ENCODE data around the gene UBALD2.
"Not testable (repeated sequence)": the region's sequence is repeated elsewhere in the genome, so short reads cannot be mapped to it uniquely, and the experiment has no call there.

The UBALD2 gene

GRCh38 chr17:76266244-76266938, 1.2 kb downstream of the UBALD2 start:
- DNase-seq (ENCODE audit: low read depth) = no peak

DNA sequence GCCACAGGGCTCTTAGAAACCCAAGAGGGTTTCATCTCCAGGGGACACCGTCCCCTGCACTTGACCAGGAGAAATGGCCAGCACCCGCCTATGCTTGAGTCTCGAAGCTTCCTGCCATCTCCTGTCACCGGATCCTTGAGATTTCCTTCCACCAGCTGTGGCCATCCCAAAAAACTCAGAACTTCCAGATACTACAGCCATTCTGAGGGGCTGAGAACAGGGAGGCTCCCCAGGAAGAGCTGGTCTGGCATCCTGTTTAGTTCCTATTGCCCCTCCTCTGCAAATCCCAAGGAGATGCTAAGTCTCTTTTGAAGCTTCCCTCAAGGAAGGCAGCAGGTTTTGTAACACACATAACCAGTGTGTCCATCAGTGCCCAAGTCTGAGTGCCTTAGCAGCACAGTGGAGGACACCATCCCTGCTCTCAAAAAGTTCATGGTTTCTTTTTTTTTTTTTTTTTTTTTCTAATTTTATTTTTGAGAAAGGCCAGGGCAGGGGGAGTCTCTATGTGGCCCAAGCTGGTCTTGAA, 2.0 kb downstream of the UBALD2 start:
- DNase-seq (ENCODE audit: low read depth) = no peak

GRCh38 chr17:76267581-76268001, 2.4 kb downstream of the UBALD2 start:
- not testable (repeated sequence) for DNase-seq (ENCODE audit: low read depth)

GRCh38 chr17:76268015-76268749, 3.0 kb downstream of the UBALD2 start:
- DNase-seq (ENCODE audit: low read depth) = no peak

- no peak for DNase-seq (ENCODE audit: low read depth)
Observed at GRCh38 chr17:76268991-76269981, 4.1 kb downstream of the UBALD2 start.

- DNase-seq (ENCODE audit: low read depth) = no peak
Observed at GRCh38 chr17:76270127-76270592, 5.0 kb downstream of the UBALD2 start.

DNA sequence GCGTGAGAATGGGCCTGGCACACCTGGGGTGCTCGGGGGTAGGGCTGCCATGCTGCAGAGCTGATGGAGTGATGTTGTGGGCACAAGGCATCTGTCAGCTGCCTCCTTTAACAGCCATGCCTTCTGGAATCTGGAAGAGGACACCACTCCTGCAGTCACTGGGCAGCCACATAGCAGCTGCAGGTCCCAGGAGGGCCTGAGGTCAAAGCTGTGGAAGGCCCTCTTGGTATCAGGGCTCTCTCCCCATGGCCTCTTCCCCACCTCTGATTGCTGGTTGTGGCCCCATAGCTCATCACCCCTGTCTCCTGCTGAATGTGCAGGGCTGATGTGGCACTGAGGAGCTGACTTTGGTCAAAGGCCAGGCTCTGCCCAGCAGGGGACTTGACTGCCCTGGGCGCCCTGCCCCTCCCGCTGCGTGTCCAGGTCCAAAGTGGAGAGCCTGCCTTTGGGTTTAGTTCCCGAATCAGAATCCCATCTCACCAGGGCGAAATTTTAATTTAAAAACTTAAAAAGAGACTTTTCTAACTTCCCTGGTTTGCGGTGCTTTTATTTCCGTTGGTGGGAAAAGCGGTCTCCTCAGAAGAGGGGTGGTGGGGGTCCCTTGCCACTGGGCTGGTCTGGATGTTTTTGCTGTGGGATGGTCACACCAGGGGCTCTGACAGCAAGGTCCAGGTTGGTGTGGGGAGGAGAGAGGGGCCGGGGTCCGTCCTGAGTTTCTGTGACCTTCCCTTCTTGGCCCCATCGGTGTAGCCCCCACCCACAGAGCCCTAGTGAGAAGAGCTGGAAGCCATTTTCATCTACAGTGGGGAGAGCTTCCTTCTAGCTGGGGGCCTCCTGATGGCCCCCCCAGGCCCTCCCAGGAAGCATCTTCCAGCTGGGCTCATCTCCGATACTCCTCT, 5.9 kb downstream of the UBALD2 start:
- DNase-seq (ENCODE audit: low read depth) = no peak

DNA sequence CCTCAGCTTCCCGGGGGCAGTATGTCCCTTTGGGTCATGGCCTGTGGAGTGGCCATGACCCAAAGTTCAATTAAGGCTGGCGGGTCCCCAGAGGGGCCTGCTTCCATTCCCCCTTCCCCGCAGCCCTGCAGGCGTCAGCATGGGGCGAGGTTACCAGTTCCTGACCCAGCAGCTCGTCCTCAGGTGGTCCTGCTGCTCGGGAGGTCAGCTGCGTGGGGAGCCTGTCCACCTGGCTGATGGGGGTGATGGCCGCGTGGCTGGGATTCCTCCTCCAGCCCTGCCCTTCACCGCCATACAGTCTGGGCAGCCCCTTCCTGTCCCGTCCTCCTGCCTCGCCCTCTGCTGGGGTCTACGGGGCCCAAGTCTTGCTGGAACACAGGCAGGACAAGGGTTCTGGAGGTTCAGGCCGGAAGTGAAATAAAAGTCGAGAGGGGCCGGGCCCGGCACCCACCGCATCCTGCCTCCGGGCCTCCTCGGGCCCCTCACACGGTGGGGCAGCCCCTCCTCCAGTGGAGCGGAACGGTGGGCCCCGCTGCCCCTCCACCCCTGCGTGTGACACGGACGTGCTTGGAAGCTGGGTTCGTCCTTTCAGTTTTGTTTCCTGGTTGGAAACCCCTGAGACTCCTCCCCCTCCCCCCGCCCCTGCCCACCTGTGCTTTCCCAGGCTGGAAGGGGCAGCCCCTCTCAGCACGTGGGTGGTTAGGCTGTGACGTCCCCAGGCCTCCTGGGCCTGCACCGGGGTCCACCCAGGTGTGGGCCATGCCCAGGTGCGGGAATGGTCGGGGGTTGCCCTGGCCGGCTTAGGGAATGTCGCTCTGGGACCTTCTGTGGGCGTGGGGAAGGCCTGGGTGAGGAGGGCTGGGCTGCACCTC, 6.8 kb downstream of the UBALD2 start:
- no peak for DNase-seq (ENCODE audit: low read depth)

DNA sequence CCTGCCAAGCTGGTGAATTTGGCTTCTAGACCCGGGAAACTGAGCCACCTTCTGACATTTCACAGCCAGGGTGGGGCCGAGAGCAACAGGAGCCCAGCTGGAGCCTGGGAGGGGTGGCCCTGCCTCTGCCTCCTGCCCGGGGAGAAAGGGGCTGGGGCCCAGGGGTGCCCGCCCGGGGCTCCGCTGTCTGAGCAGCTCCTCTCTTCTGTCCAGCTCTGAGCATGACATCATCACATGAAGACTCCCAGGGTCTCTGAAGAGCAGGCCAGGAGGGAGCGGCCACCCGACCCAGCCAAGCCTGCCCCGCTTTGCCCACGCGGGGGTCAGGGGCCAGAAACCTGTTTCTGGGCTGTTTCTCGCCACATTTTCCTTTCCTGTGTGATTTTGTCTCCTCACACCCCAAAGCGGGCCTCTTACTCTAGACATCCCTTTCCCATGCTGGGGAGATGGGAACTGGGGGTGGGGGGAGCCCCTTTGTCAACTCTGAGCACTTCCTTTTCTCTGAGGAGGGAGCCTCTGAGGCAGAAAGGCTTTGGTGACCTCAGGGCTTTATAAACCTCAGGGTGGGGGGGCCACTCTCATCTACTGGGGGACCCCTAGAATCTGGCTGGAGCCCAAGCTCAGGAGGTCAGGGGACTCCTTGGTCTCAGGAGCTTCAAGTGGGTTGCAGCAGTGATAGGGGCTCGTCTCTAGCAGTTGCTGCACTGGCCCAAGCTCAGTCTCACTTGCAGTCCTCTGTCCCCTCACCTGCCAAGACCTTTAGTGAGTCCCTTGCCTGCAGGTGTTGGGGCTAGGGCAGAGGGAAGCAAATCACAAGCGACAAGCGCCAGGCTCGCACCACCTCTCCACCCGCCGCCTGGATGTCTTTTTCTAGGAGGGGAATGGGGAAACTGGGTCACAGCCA, 7.6 kb downstream of the UBALD2 start:
- no peak for DNase-seq (ENCODE audit: low read depth)

GRCh38 chr17:76273445-76274111, 8.4 kb downstream of the UBALD2 start:
- DNase-seq (ENCODE audit: low read depth) = no peak

GRCh38 chr17:76274112-76274956, 9.2 kb downstream of the UBALD2 start:
- no peak for DNase-seq (ENCODE audit: low read depth)

DNA sequence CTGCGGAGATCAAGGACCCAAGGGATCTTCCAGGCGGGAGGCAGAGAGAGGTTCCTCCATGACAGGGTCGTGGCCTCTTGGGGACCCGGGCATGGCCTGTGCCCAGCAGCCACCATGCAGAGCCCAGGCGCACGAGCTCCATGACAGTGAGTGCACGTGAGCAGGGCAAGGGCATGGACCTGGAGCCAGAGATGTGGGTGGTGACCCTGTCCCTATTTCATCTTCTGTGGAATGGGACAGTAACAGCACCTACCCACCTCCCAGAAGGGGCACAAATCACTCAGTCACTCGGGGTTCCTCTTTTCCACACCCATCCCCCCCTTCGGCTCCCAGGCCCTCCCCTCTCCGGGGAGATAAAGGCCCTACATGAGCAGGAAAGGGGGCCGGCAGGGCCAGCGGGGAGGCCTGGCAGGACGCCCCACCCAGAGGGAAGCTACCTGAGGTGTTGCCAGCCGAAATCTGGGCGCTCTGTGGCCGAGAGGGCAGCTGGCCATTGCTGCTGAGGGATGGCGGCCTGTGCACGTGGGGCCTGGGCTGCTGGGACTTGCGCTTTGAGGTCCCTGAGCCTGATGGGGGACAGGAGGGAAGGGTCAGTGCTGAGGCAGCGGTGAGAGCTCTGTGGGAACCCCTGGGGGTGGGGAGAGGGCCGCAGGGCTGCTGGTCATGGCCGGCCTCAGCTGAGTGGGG, 10.4 kb downstream of the UBALD2 start:
- no peak for DNase-seq (ENCODE audit: low read depth)

DNA sequence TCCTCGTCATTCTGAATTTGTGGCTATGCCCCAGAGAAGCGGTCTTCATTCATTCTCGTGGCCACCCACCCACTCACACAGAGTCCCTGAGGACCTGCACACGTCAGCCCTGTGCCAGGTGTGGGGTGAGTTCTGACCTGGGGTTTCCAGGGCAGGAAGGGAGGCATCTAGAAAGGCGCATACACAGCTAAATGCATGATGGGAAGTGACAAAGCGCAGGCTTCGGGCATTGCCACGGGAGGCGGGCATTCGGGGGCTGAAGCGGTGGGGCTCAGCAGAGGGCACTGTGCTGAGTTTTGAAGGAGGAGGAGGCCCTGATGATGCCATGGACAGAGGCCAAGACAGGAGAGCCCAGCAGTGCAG, 10.9 kb downstream of the UBALD2 start:
- DNase-seq (ENCODE audit: low read depth) = no peak

GRCh38 chr17:76276461-76277299, 11.5 kb downstream of the UBALD2 start:
- DNase-seq (ENCODE audit: low read depth) = no peak

DNA sequence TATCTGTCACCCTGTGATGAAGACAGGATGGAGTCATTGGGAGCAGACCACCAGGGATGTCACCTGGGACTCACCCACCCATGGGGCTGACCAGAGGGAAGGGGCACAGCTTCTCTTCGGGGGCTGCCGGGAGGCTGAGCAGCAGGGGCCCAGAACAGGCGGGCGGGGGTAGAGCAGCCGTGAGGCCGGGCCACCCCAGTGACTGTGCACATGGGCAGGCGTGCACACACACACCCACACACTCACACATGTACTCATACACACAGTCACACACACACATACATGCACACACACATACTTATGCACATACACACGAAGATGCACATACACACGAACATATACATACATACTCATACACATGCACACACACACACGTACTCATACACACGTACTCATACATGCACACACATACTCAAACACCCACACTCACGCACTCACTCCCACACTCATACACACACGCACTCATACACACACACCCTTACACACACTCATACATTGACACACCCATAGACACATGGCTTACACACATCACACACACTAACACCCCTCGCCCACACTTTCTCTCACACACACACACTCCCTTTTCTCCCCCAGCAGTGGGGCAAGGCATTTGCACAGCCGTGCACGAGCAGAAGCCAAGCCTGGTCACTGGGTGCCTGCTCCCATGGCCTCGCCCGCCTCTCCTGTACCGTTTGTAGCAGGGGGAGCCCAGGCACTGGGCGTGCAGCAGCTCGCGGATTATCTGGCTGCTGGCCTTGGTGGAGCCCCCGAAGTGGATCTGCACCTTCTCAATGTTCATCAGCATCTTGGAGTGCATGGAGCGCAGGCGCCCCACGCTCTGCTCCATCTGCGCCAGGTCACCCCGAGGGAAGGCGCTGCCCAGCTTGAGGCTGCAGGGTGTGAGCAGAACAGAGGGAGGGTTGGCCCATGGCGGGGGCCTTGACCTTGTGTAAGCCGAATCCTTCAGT, 12.4 kb downstream of the UBALD2 start:
- DNase-seq (ENCODE audit: low read depth) = no peak

Data from GM04503 (cell line).